Keratinocyte (primary cell): ENCODE measurements around the gene RTEL1. TPM values are rescaled to one million over a fixed set of nuclear protein-coding genes. Genes with fewer than 3 reads are reported as not detected.

Experiments
- DNase-seq: peaks from one replicate; pipeline ENCODE4 v3.0.0-alpha.2; 2011; ENCODE audit warnings: low read depth, missing footprints, low spot score
- FAIRE-seq: peaks from 2 replicates; lab custom pipeline; 2011; peaks lifted over from hg19 to GRCh38; lab: Jason Lieb, UNC
- H2AFZ ChIP-seq: 2 replicates; pipeline ENCODE4 v1.6.0; 2012; ENCODE audit warnings: low read length, control low read depth, inconsistent platforms; ENCODE audit not compliant: control insufficient read depth
- H3K27ac ChIP-seq: 2 replicates; pipeline ENCODE4 v1.5.1; 2011; ENCODE audit warnings: low read length; ENCODE audit not compliant: control insufficient read depth, insufficient read depth
- H3K27me3 ChIP-seq: 3 replicates; pipeline ENCODE4 v1.6.0; 2011; ENCODE audit warnings: low read length; ENCODE audit not compliant: control insufficient read depth, insufficient read depth; ENCODE audit errors: extremely low read depth
- H3K36me3 ChIP-seq, 2 experiments: 2 replicates in 1 of 2; 3 replicates in 1 of 2; pipeline ENCODE4 v1.5.1; 2011; ENCODE audit warnings: low read length in 2 of 2, mild to moderate bottlenecking in 1 of 2; ENCODE audit not compliant: control insufficient read depth in 2 of 2, insufficient read depth in 2 of 2; ENCODE audit errors: extremely low read depth in 1 of 2
- H3K4me1 ChIP-seq: 3 replicates; pipeline ENCODE4 v1.5.1; 2011; ENCODE audit warnings: low read length; ENCODE audit not compliant: control insufficient read depth, insufficient read depth; ENCODE audit errors: extremely low read depth
- H3K4me2 ChIP-seq: 3 replicates; pipeline ENCODE4 v1.6.0; 2011; ENCODE audit warnings: low read depth, low read length; ENCODE audit not compliant: control insufficient read depth, insufficient read depth; ENCODE audit errors: extremely low read depth
- H3K4me3 ChIP-seq, 3 experiments: fragments of 200-600 bp in 1 of 3; sonication (generic) in 1 of 3; 2 replicates in 2 of 3; 3 replicates in 1 of 3; pipeline ENCODE4 v1.5.1; 2011 to 2016; ENCODE audit warnings: low read length in 3 of 3, mild to moderate bottlenecking in 3 of 3, control low read depth in 2 of 3, inconsistent platforms in 1 of 3, low read depth in 1 of 3, mixed read lengths in 1 of 3, mixed run types in 1 of 3, moderate library complexity in 1 of 3; ENCODE audit not compliant: control insufficient read depth in 2 of 3, insufficient read depth in 2 of 3; ENCODE audit errors: extremely low read depth in 1 of 3
- H3K79me2 ChIP-seq: 2 replicates; pipeline ENCODE4 v1.6.0; 2012; ENCODE audit warnings: low read length; ENCODE audit not compliant: control insufficient read depth, insufficient read depth
- H3K9ac ChIP-seq: 3 replicates; pipeline ENCODE4 v1.6.0; 2011; ENCODE audit warnings: low read length; ENCODE audit not compliant: control insufficient read depth, insufficient read depth; ENCODE audit errors: extremely low read depth
- H3K9me1 ChIP-seq: 3 replicates; pipeline ENCODE4 v1.6.0; 2011; ENCODE audit warnings: low read length; ENCODE audit not compliant: control insufficient read depth, insufficient read depth; ENCODE audit errors: extremely low read depth
- H3K9me3 ChIP-seq: 2 replicates; pipeline ENCODE4 v1.5.1; 2012; ENCODE audit warnings: low read depth, low read length; ENCODE audit not compliant: control insufficient read depth
- H4K20me1 ChIP-seq: 3 replicates; pipeline ENCODE4 v1.6.0; 2011; ENCODE audit warnings: low read length; ENCODE audit not compliant: control insufficient read depth, insufficient read depth; ENCODE audit errors: extremely low read depth
- EZH2 ChIP-seq: IDR thresholded peaks from one replicate; pipeline ENCODE4 v1.6.1; 2012; ENCODE audit warnings: inconsistent platforms, mild to moderate bottlenecking, low read length, moderate library complexity
- dilution Hi-C: fragments of 300-500 bp; cut with MboI; formaldehyde crosslinking; loops from one replicate; pipeline ENCODE4 v1.7.0; 2020; ENCODE audit warnings: low sequenced_read_pairs; ENCODE audit not compliant: extremely low pct_ligation_motif_present
- polyA plus RNA-seq, 5 experiments: library from polyadenylated mRNA; depleted of rRNA in 3 of 5; stranded (reverse) in 3 of 5; stranded (forward) in 1 of 5; unstranded in 1 of 5; fragments of >200 nt; gene quantifications; 1 replicate in 1 of 5; 2 replicates in 3 of 5; 3 replicates in 1 of 5; pipeline versions ENCODE4 v1.2.1 to v1.2.3, GENCODE V29; 2011 to 2012; ENCODE audit warnings: missing spikeins in 2 of 5, low read depth in 1 of 5, low replicate concordance in 1 of 5
- TF ChIP-seq, protein P1 (sequence below), 3 experiments: IDR thresholded peaks in 1 of 3; conservative IDR thresholded peaks in 1 of 3; optimal IDR thresholded peaks in 1 of 3; 2 replicates in 2 of 3; 3 replicates in 1 of 3; pipeline versions ENCODE3 to v1.5.1; 2011; ENCODE audit warnings: low read length in 3 of 3, mild to moderate bottlenecking in 3 of 3, moderate library complexity in 2 of 3, control low read depth in 1 of 3, inconsistent platforms in 1 of 3; ENCODE audit not compliant: insufficient read depth in 2 of 3; ENCODE audit errors: extremely low read depth in 1 of 3

Gene RTEL1
- polyA plus RNA-seq, 1 donor (not counting 4 experiments of a cell fraction or from before 2014, with no cell fraction given) = 12.4 TPM

DNA sequence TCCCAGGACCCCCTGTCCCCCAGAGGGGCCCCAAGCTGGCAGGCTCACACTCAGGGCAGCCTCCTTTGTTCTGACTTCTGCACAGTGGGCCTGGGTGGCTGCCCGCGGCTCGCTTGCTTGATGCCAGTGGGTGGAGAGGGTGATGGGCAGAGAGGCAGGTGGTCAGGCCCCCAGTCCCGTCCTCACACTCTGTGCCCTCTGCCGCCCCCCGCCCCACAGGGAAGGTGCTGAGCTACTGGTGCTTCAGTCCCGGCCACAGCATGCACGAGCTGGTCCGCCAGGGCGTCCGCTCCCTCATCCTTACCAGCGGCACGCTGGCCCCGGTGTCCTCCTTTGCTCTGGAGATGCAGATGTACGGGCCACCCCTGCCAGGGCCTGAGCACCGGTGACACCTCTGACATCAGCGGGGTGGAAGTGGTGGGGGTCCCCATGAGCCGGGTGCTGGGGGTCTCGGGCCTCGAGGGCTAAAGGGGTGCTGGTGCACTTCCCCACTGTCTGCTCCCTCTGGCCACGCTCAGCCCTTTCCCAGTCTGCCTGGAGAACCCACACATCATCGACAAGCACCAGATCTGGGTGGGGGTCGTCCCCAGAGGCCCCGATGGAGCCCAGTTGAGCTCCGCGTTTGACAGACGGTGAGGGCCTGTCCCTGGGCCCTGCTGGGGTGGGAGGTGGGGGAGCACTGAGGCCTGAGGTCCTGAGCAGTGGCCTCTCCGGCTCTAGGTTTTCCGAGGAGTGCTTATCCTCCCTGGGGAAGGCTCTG, 29.5 kb downstream of the RTEL1 start:
- no peak overlapping the region for H3K9ac ChIP-seq
- H3K4me3 ChIP-seq = no peak overlapping the region
- no peak for DNase-seq
- H2AFZ ChIP-seq = no peak overlapping the region
- H3K79me2 ChIP-seq = no peaks in the 10 kb centered on the region
- H3K27me3 ChIP-seq = no peaks in the 10 kb centered on the region
- FAIRE-seq = no peak
- no peaks in the 10 kb centered on the region for H3K9me3 ChIP-seq
- H3K4me1 ChIP-seq = peaks cover 32% of the 10 kb centered on the region
- H4K20me1 ChIP-seq = no peaks in the 10 kb centered on the region
- H3K36me3 ChIP-seq = peaks cover 0 to 5% of the 10 kb centered on the region in 2 experiments
- dilution Hi-C loops = no loop called here
- no peak overlapping the region for H3K4me2 ChIP-seq
- TF ChIP-seq, protein P1, sequence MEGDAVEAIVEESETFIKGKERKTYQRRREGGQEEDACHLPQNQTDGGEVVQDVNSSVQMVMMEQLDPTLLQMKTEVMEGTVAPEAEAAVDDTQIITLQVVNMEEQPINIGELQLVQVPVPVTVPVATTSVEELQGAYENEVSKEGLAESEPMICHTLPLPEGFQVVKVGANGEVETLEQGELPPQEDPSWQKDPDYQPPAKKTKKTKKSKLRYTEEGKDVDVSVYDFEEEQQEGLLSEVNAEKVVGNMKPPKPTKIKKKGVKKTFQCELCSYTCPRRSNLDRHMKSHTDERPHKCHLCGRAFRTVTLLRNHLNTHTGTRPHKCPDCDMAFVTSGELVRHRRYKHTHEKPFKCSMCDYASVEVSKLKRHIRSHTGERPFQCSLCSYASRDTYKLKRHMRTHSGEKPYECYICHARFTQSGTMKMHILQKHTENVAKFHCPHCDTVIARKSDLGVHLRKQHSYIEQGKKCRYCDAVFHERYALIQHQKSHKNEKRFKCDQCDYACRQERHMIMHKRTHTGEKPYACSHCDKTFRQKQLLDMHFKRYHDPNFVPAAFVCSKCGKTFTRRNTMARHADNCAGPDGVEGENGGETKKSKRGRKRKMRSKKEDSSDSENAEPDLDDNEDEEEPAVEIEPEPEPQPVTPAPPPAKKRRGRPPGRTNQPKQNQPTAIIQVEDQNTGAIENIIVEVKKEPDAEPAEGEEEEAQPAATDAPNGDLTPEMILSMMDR (optimal IDR thresholded peaks at IDR 0.05 in 1 of 3, IDR thresholded peaks at IDR 0.05 in 1 of 3, conservative IDR thresholded peaks at IDR 0.05 in 1 of 3; ENCODE audit: extremely low read depth in 1 of 3, insufficient read depth in 2 of 3, low read length in 3 of 3) = no peak
- no peak for TF ChIP-seq EZH2
- no peak overlapping the region for H3K27ac ChIP-seq
- no peaks in the 10 kb centered on the region for H3K9me1 ChIP-seq

DNA sequence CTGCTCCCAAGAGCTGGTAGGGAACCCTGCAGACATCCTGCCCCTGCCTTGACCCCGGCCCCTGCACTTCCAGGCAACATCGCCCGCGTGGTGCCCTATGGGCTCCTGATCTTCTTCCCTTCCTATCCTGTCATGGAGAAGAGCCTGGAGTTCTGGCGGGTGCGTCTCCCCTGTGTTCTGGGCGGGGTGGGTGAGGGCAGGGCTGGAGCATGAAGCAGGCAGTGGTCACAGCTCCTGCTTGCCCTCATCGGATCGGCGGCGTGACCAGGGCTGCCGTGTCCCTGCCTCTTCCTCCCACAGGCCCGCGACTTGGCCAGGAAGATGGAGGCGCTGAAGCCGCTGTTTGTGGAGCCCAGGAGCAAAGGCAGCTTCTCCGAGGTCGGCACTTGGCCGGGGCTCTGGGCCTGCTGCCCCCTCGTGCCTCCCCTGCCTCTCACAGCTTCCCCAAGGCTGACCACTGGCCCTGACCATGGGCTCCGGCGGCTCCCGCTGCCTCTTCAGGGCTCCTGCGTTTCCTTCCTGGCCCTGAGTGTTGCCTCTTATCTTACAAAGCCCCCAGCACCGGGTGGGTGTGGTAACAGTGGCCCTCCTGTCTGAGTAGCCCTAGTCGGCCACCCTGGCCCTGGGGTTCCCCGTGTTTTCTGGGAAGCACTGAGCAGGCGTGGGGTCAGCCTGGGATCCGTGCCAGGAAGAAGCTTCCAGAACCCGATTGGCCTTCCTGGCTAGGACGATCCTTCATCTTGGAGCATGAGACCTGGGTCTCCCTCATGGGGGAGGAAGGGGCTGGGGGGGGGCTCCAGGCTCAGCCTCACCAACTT, 30.3 kb downstream of the RTEL1 start:
- Histone ChIP-seq H3K9me3 (no peaks in the 10 kb centered on the region), H3K4me3 (no peak overlapping the region), H3K36me3 (peaks cover 0 to under 1% of the 10 kb centered on the region in 2 experiments), H3K9me1 (no peaks in the 10 kb centered on the region), H3K4me2 (no peak overlapping the region), H3K27me3 (no peaks in the 10 kb centered on the region), H4K20me1 (no peaks in the 10 kb centered on the region), H3K27ac (no peak overlapping the region), H2AFZ (no peak overlapping the region), H3K9ac (no peak overlapping the region), H3K79me2 (no peaks in the 10 kb centered on the region), H3K4me1 (peaks cover 23% of the 10 kb centered on the region)
- no peak for FAIRE-seq
- TF ChIP-seq EZH2 = no peak
- TF ChIP-seq, protein P1 (optimal IDR thresholded peaks at IDR 0.05 in 1 of 3, IDR thresholded peaks at IDR 0.05 in 1 of 3, conservative IDR thresholded peaks at IDR 0.05 in 1 of 3; ENCODE audit: extremely low read depth in 1 of 3, insufficient read depth in 2 of 3, low read length in 3 of 3) = no peak
- dilution Hi-C loops = no loop called here
- DNase-seq = no peak
